ENCODE results near the gene EMP3. TPM values are rescaled to one million over a fixed set of nuclear protein-coding genes. Genes with fewer than 3 reads are reported as not detected.

Gene EMP3
- total and polyA plus RNA-seq, 9 of the 15 experiments (the other 6 are each of a cell fraction or from before 2014, with no cell fraction given): 123 to 386 (median 296) TPM

GRCh38 chr19:48363810-48364597 lies 38.7 kb downstream of the EMP3 start, which contains the start of the genes SYNGR4 and TMEM143 (continued):
- TF ChIP-seq MBD1 (CRISPR knock-in tag; IDR thresholded peaks at IDR 0.05) (no peak), NR4A1 (CRISPR knock-in tag; IDR thresholded peaks at IDR 0.05) (no peak), NR4A1 (tag; IDR thresholded peaks at IDR 0.05) (no peak), FOXK2 (conservative IDR thresholded peaks at IDR 0.05 in 1 of 2, IDR thresholded peaks at IDR 0.05 in 1 of 2; ENCODE audit: low read depth in 2 of 2) (peak; percentile 79 to 86), ZNF589 (CRISPR knock-in tag; IDR thresholded peaks at IDR 0.05; ENCODE audit: low read depth) (no peak), TFAM (CRISPR knock-in tag; conservative IDR thresholded peaks at IDR 0.05) (no peak), ZNF124 (CRISPR knock-in tag; IDR thresholded peaks at IDR 0.05) (no peak), POU5F1 (IDR thresholded peaks at IDR 0.05; ENCODE audit: borderline replicate concordance, low read depth, low read length, partially characterized antibody) (peak; percentile 52), EGR1 (conservative IDR thresholded peaks at IDR 0.05) (peak; percentile 93), ZNF785 (CRISPR knock-in tag; IDR thresholded peaks at IDR 0.05) (no peak), POLR3A (IDR thresholded peaks at IDR 0.05; ENCODE audit: borderline replicate concordance, extremely low read depth, insufficient read depth, insufficient read length) (no peak), NFIC (IDR thresholded peaks at IDR 0.05) (peak; percentile 84), CBX8 (IDR thresholded peaks at IDR 0.05; ENCODE audit: borderline replicate concordance, extremely low read depth, low read depth, low read length, poor library complexity, severe bottlenecking) (no peak), ZNF780A (CRISPR knock-in tag; IDR thresholded peaks at IDR 0.05) (no peak), MCM2 (IDR thresholded peaks at IDR 0.05; ENCODE audit: low read depth) (no peak), ZNF408 (CRISPR knock-in tag; IDR thresholded peaks at IDR 0.05; ENCODE audit: low read depth) (no peak), DNMT1 (IDR thresholded peaks at IDR 0.05) (no peak), ZNF77 (CRISPR knock-in tag; IDR thresholded peaks at IDR 0.05) (no peak), ZNF316 (IDR thresholded peaks at IDR 0.05) (0 out of 2 replicates have a peak, but pooled peaks have one; percentile 20), SUPT5H (IDR thresholded peaks at IDR 0.05) (peak; percentile 34), STAT5A (IDR thresholded peaks at IDR 0.05; ENCODE audit: borderline replicate concordance, low read length) (no peak), FOXP1 (CRISPR knock-in tag; IDR thresholded peaks at IDR 0.05) (no peak)
- TF ChIP-seq, protein P1, sequence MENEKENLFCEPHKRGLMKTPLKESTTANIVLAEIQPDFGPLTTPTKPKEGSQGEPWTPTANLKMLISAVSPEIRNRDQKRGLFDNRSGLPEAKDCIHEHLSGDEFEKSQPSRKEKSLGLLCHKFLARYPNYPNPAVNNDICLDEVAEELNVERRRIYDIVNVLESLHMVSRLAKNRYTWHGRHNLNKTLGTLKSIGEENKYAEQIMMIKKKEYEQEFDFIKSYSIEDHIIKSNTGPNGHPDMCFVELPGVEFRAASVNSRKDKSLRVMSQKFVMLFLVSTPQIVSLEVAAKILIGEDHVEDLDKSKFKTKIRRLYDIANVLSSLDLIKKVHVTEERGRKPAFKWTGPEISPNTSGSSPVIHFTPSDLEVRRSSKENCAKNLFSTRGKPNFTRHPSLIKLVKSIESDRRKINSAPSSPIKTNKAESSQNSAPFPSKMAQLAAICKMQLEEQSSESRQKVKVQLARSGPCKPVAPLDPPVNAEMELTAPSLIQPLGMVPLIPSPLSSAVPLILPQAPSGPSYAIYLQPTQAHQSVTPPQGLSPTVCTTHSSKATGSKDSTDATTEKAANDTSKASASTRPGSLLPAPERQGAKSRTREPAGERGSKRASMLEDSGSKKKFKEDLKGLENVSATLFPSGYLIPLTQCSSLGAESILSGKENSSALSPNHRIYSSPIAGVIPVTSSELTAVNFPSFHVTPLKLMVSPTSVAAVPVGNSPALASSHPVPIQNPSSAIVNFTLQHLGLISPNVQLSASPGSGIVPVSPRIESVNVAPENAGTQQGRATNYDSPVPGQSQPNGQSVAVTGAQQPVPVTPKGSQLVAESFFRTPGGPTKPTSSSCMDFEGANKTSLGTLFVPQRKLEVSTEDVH (IDR thresholded peaks at IDR 0.05; ENCODE audit: low read depth, partially characterized antibody): peak; percentile 99
- TF ChIP-seq, protein P2, sequence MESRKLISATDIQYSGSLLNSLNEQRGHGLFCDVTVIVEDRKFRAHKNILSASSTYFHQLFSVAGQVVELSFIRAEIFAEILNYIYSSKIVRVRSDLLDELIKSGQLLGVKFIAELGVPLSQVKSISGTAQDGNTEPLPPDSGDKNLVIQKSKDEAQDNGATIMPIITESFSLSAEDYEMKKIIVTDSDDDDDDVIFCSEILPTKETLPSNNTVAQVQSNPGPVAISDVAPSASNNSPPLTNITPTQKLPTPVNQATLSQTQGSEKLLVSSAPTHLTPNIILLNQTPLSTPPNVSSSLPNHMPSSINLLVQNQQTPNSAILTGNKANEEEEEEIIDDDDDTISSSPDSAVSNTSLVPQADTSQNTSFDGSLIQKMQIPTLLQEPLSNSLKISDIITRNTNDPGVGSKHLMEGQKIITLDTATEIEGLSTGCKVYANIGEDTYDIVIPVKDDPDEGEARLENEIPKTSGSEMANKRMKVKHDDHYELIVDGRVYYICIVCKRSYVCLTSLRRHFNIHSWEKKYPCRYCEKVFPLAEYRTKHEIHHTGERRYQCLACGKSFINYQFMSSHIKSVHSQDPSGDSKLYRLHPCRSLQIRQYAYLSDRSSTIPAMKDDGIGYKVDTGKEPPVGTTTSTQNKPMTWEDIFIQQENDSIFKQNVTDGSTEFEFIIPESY (CRISPR knock-in tag; IDR thresholded peaks at IDR 0.05): peak; percentile 28; the same call in 1 of the 2 replicates

All from K562 (cell line).